ENCODE data around the gene NOP16.
A peak's percentile ranks its signal among the peaks of the same experiment; 100 is the strongest.
"Not testable (repeated sequence)": the region's sequence is repeated elsewhere in the genome, so short reads cannot be mapped to it uniquely, and the experiment has no call there.

NOP16 gene

GRCh38 chr5:176408590-176408989, 20.2 kb upstream of the NOP16 start:
- no peak for DNase-seq

- DNase-seq: not testable (repeated sequence)
Measured at GRCh38 chr5:176408252-176408573, 19.8 kb upstream of the NOP16 start.

- no peak for DNase-seq
Measured at GRCh38 chr5:176407456-176408251, 19.3 kb upstream of the NOP16 start.

- DNase-seq: no peak
Measured at GRCh38 chr5:176406436-176407052, 18.1 kb upstream of the NOP16 start.

GRCh38 chr5:176405656-176406435, 17.4 kb upstream of the NOP16 start:
- no peak for DNase-seq

- DNase-seq: no peak
Measured at GRCh38 chr5:176401281-176402205, 13.1 kb upstream of the NOP16 start.

GRCh38 chr5:176400382-176401156, 12.2 kb upstream of the NOP16 start:
- DNase-seq: peak; percentile 50

- DNase-seq: no peak
Measured at GRCh38 chr5:176397736-176398420, 9.5 kb upstream of the NOP16 start.

- DNase-seq: no peak
Measured at GRCh38 chr5:176396330-176396729, 7.9 kb upstream of the NOP16 start.

GRCh38 chr5:176394881-176395675, 6.7 kb upstream of the NOP16 start:
- no peak for DNase-seq

GRCh38 chr5:176394096-176394495, 5.7 kb upstream of the NOP16 start:
- no peak for DNase-seq

- DNase-seq: no peak
Measured at GRCh38 chr5:176392526-176392925, 4.1 kb upstream of the NOP16 start.

- DNase-seq: no peak
Measured at GRCh38 chr5:176391999-176392398, 3.6 kb upstream of the NOP16 start.

- no peak for DNase-seq
Measured at GRCh38 chr5:176391479-176391878, 3.1 kb upstream of the NOP16 start.

GRCh38 chr5:176389135-176390123, 1.0 kb upstream of the NOP16 start:
- no peak for DNase-seq

GRCh38 chr5:176388003-176388443, 375 bp downstream of the NOP16 start:
- DNase-seq: no peak

GRCh38 chr5:176387384-176387925, 943 bp downstream of the NOP16 start:
- no peak for DNase-seq

- no peak for DNase-seq
Measured at GRCh38 chr5:176386491-176386890, 1.9 kb downstream of the NOP16 start.

GRCh38 chr5:176384991-176385390, 3.4 kb downstream of the NOP16 start:
- no peak for DNase-seq

All from NCI-H226 (cell line).